ENCODE data around the gene EPB41L4B.

EPB41L4B gene

DNA sequence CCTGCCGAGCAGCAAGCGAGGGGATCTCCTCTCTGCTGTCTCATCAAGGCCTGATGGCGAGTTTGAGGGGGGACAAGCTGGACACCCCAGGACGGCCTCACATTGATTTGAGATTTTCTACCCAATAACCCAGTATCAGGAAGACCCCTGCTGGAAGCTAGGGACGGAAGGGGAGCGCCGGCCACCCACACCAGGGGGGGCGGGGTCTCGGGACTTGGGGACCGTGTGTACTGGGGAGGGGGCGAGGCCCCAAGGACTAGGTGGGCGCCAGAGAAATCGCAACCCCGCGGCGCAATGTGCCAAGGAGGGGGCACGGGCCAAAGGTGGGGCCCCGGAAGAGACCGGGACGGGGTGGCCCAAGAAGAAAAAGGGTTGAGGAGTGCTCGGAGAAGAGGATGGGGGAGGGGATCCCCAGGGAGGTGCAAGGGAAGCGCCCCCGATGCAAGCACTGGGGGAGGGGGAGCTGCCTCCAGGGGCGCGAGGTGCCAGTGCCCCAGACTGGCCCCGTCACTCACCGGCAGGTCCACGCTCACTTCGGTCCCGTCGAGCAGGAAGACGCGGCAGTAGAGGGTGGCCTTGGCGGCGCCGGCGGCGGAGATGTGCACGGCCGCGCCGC, 1.1 kb downstream of the EPB41L4B start:
- Histone ChIP-seq H3K4me3 (ENCODE audit: low read depth, low read length) (peak overlapping the region; percentile 77), H3K9me3 (ENCODE audit: control insufficient read depth, insufficient read depth, low read length) (no peaks in the 10 kb centered on the region), H3K4me1 (ENCODE audit: control insufficient read depth, insufficient read depth, low read length) (peaks cover 26% of the 10 kb centered on the region), H3K36me3 (ENCODE audit: control insufficient read depth, insufficient read depth, low read length) (no peaks in the 10 kb centered on the region), H3K9ac (ENCODE audit: low read depth, low read length) (peak overlapping the region; percentile 88), H3K27me3 (ENCODE audit: control insufficient read depth, insufficient read depth, low read length) (peaks cover 9% of the 10 kb centered on the region)

DNA sequence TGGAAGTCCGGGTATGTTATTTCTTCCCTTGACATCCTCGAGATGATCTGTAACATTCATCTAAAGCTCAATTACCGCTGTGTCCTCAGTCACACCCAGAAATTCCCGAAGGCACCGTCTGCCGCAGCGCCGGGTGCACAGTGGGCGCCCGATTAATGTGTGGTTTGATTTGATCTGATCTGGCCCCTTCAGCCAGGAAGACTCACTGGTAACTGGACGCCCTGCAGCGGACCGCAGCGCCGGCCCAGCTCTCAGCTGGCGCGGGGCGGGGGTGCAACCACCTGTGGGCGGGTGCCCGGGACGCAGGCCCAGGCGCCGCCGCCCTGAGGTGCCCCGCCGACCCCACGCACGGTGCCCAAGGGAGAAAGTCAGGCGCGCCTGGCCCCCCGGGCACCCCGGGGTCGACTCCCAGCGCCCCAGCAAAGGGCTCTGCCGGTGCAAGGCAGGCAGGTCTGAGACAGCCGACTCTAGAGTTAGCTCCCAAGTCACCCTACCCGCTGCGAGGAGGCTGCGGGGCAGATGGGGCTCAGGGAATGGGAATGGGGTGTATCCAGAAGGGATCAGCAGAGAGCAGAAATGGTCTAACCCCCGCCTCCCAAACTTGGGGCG, 1.7 kb downstream of the EPB41L4B start:
- H3K9me3 ChIP-seq (ENCODE audit: control insufficient read depth, insufficient read depth, low read length) = no peaks in the 10 kb centered on the region
- H3K4me3 ChIP-seq (ENCODE audit: low read depth, low read length) = peak overlapping the region; percentile 77
- peaks cover 9% of the 10 kb centered on the region for H3K27me3 ChIP-seq (ENCODE audit: control insufficient read depth, insufficient read depth, low read length)
- H3K9ac ChIP-seq (ENCODE audit: low read depth, low read length) = peak overlapping the region; percentile 88
- H3K4me1 ChIP-seq (ENCODE audit: control insufficient read depth, insufficient read depth, low read length) = peaks cover 31% of the 10 kb centered on the region
- no peaks in the 10 kb centered on the region for H3K36me3 ChIP-seq (ENCODE audit: control insufficient read depth, insufficient read depth, low read length)

- H3K4me1 ChIP-seq (ENCODE audit: control insufficient read depth, insufficient read depth, low read length) = peaks cover 38% of the 10 kb centered on the region
- no peaks in the 10 kb centered on the region for H3K9me3 ChIP-seq (ENCODE audit: control insufficient read depth, insufficient read depth, low read length)
- H3K4me3 ChIP-seq (ENCODE audit: low read depth, low read length) = peak overlapping the region; percentile 77
- H3K9ac ChIP-seq (ENCODE audit: low read depth, low read length) = peak overlapping the region; percentile 88
- no peaks in the 10 kb centered on the region for H3K36me3 ChIP-seq (ENCODE audit: control insufficient read depth, insufficient read depth, low read length)
- H3K27me3 ChIP-seq (ENCODE audit: control insufficient read depth, insufficient read depth, low read length) = peaks cover 9% of the 10 kb centered on the region
Observed at GRCh38 chr9:109317979-109318741, 2.7 kb downstream of the EPB41L4B start.

GRCh38 chr9:109317311-109317978, 3.4 kb downstream of the EPB41L4B start:
- peak overlapping the region; percentile 38 for H3K9ac ChIP-seq (ENCODE audit: low read depth, low read length)

GRCh38 chr9:109316207-109316640, 4.6 kb downstream of the EPB41L4B start:
- H3K9me3 ChIP-seq (ENCODE audit: control insufficient read depth, insufficient read depth, low read length) = no peaks in the 10 kb centered on the region
- no peak overlapping the region for H3K4me3 ChIP-seq (ENCODE audit: low read depth, low read length)
- peaks cover 40% of the 10 kb centered on the region for H3K4me1 ChIP-seq (ENCODE audit: control insufficient read depth, insufficient read depth, low read length)

More at GRCh38 chr9:109317311-109317978, 3.4 kb downstream of the EPB41L4B start:
- H3K4me3 ChIP-seq (ENCODE audit: low read depth, low read length) = peak overlapping the region; percentile 77
- H3K27me3 ChIP-seq (ENCODE audit: control insufficient read depth, insufficient read depth, low read length) = peaks cover 9% of the 10 kb centered on the region
- no peaks in the 10 kb centered on the region for H3K9me3 ChIP-seq (ENCODE audit: control insufficient read depth, insufficient read depth, low read length)
- no peaks in the 10 kb centered on the region for H3K36me3 ChIP-seq (ENCODE audit: control insufficient read depth, insufficient read depth, low read length)
- peaks cover 38% of the 10 kb centered on the region for H3K4me1 ChIP-seq (ENCODE audit: control insufficient read depth, insufficient read depth, low read length)

DNA sequence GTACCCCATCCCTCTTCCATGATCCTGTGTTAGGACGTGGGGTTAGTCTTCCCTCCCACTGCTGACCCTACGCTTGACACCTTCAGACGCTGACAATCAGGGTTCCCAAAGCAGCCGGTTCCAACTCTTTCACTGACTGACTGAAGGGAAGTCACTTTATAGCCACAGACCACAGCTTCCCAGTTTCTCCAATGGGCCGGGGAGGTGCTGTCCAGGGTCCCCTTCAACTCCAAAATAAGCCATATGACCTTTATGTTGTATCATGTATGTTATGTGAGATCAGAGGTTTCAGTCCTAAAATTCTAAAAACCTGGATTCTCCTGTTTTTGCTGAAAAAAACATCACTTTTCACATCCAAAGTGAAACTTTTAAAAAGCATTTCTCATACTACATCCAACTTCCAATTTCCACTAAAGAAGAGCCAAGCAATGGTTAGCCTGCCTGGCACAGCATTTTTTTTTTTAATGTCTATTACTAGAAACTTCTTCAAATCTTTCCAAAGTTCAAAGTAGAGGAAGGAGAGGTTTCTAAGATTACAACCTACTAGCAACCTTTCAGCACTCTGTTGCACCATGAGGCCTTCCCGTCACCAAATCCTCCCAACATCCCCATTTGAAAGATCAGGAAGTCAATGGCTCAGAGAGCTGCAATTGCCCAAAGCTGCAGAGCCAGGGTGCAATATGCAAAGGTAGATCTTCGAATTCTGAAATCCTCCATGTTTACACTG, 5.2 kb downstream of the EPB41L4B start:
- H3K36me3 ChIP-seq (ENCODE audit: control insufficient read depth, insufficient read depth, low read length) = no peaks in the 10 kb centered on the region
- no peaks in the 10 kb centered on the region for H3K27me3 ChIP-seq (ENCODE audit: control insufficient read depth, insufficient read depth, low read length)
- H3K4me1 ChIP-seq (ENCODE audit: control insufficient read depth, insufficient read depth, low read length) = peaks cover 40% of the 10 kb centered on the region
- no peak overlapping the region for H3K9ac ChIP-seq (ENCODE audit: low read depth, low read length)
- H3K4me3 ChIP-seq (ENCODE audit: low read depth, low read length) = no peak overlapping the region
- H3K9me3 ChIP-seq (ENCODE audit: control insufficient read depth, insufficient read depth, low read length) = no peaks in the 10 kb centered on the region

More at GRCh38 chr9:109316207-109316640, 4.6 kb downstream of the EPB41L4B start:
- H3K27me3 ChIP-seq (ENCODE audit: control insufficient read depth, insufficient read depth, low read length) = peaks cover under 1% of the 10 kb centered on the region
- H3K36me3 ChIP-seq (ENCODE audit: control insufficient read depth, insufficient read depth, low read length) = no peaks in the 10 kb centered on the region
- no peak overlapping the region for H3K9ac ChIP-seq (ENCODE audit: low read depth, low read length)

DNA sequence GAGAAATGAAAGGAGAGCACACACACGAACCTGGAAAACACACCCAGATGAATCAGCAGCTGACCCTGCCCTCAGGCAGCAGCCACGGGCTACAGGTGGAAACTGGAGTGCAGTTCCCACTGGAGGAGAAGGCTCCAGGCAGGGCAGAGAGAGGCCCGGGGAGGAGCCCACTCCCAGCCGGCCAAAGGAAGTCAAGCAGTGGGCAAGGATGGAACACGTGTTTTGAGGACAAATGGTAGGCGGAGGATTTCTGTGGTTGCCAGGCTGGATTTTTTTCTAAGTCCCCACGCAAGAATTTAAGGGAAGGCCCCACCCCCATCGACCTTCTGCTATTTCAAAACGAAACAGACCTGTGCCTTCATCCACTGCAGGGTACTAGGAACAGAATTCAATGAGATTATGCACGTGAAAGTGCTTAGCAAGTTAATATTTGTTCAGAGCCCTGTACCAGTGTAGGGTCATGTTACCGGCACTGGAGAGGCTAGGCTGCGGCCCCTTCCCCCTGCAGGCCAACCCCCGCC, 6.8 kb downstream of the EPB41L4B start:
- Histone ChIP-seq H3K4me3 (ENCODE audit: low read depth, low read length) (no peak overlapping the region), H3K36me3 (ENCODE audit: control insufficient read depth, insufficient read depth, low read length) (no peaks in the 10 kb centered on the region), H3K9ac (ENCODE audit: low read depth, low read length) (no peak overlapping the region), H3K4me1 (ENCODE audit: control insufficient read depth, insufficient read depth, low read length) (peaks cover 40% of the 10 kb centered on the region), H3K9me3 (ENCODE audit: control insufficient read depth, insufficient read depth, low read length) (no peaks in the 10 kb centered on the region), H3K27me3 (ENCODE audit: control insufficient read depth, insufficient read depth, low read length) (no peaks in the 10 kb centered on the region)

DNA sequence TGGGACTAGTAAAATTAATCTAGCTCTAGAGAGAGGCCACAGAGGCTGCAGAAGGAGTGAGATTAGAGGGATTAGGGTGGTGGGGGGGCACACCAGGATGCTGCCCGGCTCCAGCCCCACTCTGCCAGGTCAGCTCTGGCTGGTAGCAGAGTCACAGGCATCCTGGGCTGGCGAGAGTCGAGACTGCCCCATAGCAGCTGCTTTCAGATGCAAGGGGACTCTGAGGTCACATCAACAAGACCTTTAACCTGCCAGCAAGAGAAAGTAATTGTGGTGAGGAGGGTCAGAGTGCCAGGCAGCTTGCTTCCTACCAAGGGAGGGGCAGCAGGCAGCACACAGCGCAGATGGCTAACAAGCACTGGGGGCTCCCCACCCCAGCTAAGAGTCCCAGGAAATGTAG, 7.5 kb downstream of the EPB41L4B start:
- Histone ChIP-seq H3K36me3 (ENCODE audit: control insufficient read depth, insufficient read depth, low read length) (no peaks in the 10 kb centered on the region), H3K4me1 (ENCODE audit: control insufficient read depth, insufficient read depth, low read length) (peaks cover 37% of the 10 kb centered on the region), H3K4me3 (ENCODE audit: low read depth, low read length) (no peak overlapping the region)

DNA sequence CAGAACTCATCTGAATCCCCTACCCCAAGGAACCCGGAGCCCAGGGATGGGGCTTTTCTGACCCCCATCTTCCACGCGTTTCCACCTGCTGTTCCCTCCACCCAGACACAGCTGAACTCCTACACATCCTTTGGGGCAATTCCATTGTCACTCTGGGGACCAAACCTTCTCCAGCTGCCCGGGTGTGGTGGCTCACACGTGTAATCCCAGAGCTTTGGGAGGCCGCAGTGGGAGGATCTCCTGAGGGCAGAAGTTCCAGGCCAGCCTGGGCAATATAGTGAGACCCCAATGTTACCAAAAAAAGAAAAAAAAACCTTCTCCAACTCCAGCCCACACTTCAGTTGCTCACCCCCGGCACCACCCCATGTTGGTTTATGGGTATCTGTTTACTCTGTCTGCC, 8.1 kb downstream of the EPB41L4B start:
- Histone ChIP-seq H3K27me3 (ENCODE audit: control insufficient read depth, insufficient read depth, low read length) (no peaks in the 10 kb centered on the region), H3K9me3 (ENCODE audit: control insufficient read depth, insufficient read depth, low read length) (no peaks in the 10 kb centered on the region), H3K9ac (ENCODE audit: low read depth, low read length) (no peak overlapping the region), H3K36me3 (ENCODE audit: control insufficient read depth, insufficient read depth, low read length) (no peaks in the 10 kb centered on the region), H3K4me3 (ENCODE audit: low read depth, low read length) (no peak overlapping the region), H3K4me1 (ENCODE audit: control insufficient read depth, insufficient read depth, low read length) (peaks cover 35% of the 10 kb centered on the region)

More for the DNA sequence above, 7.5 kb downstream of the EPB41L4B start:
- no peaks in the 10 kb centered on the region for H3K9me3 ChIP-seq (ENCODE audit: control insufficient read depth, insufficient read depth, low read length)
- no peak overlapping the region for H3K9ac ChIP-seq (ENCODE audit: low read depth, low read length)
- no peaks in the 10 kb centered on the region for H3K27me3 ChIP-seq (ENCODE audit: control insufficient read depth, insufficient read depth, low read length)

DNA sequence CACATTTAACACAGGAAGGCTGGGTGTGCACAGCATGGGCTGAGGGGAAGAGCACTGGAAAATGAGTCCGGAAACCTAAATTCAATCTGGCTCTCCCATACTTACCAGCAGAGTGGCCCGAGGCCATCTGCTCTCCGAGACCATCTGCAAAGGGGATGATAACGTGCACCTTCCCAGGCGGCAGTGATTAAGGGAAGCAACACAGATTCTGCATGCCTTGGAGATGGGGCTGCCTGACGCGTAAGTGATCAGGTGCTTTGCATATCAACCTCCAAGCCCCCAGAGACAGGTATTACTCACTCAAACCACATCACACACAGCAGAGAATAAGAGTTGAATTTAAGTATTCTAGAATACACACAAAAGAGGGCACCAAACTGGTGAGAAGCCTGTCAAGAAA, 9.1 kb downstream of the EPB41L4B start:
- peaks cover 27% of the 10 kb centered on the region for H3K4me1 ChIP-seq (ENCODE audit: control insufficient read depth, insufficient read depth, low read length)
- H3K9ac ChIP-seq (ENCODE audit: low read depth, low read length) = no peak overlapping the region
- no peak overlapping the region for H3K4me3 ChIP-seq (ENCODE audit: low read depth, low read length)
- no peaks in the 10 kb centered on the region for H3K36me3 ChIP-seq (ENCODE audit: control insufficient read depth, insufficient read depth, low read length)
- H3K27me3 ChIP-seq (ENCODE audit: control insufficient read depth, insufficient read depth, low read length) = no peaks in the 10 kb centered on the region
- H3K9me3 ChIP-seq (ENCODE audit: control insufficient read depth, insufficient read depth, low read length) = no peaks in the 10 kb centered on the region

DNA sequence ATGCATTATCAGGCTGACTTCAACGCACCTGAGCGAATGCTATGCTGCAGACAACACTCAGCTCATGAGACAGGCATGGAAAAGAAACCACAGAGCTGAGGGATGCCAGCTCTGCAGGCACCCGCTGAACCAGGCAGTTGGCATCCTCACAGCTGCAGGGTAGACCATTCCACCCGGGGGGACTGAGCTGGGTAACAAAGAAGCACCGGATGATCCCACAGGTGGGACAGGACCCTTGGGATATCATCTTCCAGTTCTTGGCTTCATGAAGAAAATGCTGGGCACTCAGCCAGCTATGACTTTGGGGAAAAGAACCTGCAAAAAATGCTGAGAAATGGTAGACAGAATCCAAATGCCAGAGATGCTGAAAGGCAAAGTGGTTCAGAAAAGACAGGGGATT, 9.6 kb downstream of the EPB41L4B start:
- H3K36me3 ChIP-seq (ENCODE audit: control insufficient read depth, insufficient read depth, low read length) = no peaks in the 10 kb centered on the region
- peaks cover 22% of the 10 kb centered on the region for H3K4me1 ChIP-seq (ENCODE audit: control insufficient read depth, insufficient read depth, low read length)
- no peaks in the 10 kb centered on the region for H3K27me3 ChIP-seq (ENCODE audit: control insufficient read depth, insufficient read depth, low read length)
- no peak overlapping the region for H3K4me3 ChIP-seq (ENCODE audit: low read depth, low read length)
- H3K9me3 ChIP-seq (ENCODE audit: control insufficient read depth, insufficient read depth, low read length) = no peaks in the 10 kb centered on the region
- no peak overlapping the region for H3K9ac ChIP-seq (ENCODE audit: low read depth, low read length)
